ENCODE results near the gene SP140.

- TF ChIP-seq CTCF (conservative IDR thresholded peaks at IDR 0.05; ENCODE audit: low read length), result no peak
- no peak for TF ChIP-seq EZH2phosphoT487 (IDR thresholded peaks at IDR 0.05; ENCODE audit: borderline replicate concordance, low read depth, low read length)
These were observed 8.7 kb downstream of the SP140 start for GRCh38 chr2:230234122-230234722.

Measured in OCI-LY7 (cell line).